HuH-7.5 (cell line): ENCODE data around the gene CADPS2.

Experiments
- DNase-seq: peaks from one replicate; pipeline ENCODE4 v3.0.0; 2011; ENCODE audit warnings: low spot score

Gene CADPS2

GRCh38 chr7:122269241-122269640, 617.0 kb downstream of the CADPS2 start:
- DNase-seq = no peak
